Measurements from ENCODE around the gene STMN1. TPM values are rescaled to one million over a fixed set of nuclear protein-coding genes. Genes with fewer than 3 reads are reported as not detected.

Gene STMN1
- total and polyA plus RNA-seq, 9 of the 15 experiments (the other 6 are each of a cell fraction or from before 2014, with no cell fraction given) = 269 to 2,153 (median 595) TPM

GRCh38 chr1:25914074-25914995 is 8.1 kb upstream of the STMN1 start:
- no peaks in the 10 kb centered on the region for H3K9me1 ChIP-seq (ENCODE audit: control insufficient read depth, insufficient read depth, low read length)
- ChIA-PET POLR2A (interaction anchor here (0.6 to 1.8 kb wide), 11 partner anchors 9 to 206 kb away, joined by 3 to 7 read pairs (median 3); no protein-coding TSS in a partner anchor), CTCF (ENCODE audit: low intra/inter-chr PET ratio) (no interaction called here)
- ATAC-seq (no peak), FAIRE-seq (no peak), DNase-seq (ENCODE audit: extremely low read depth in 1 of 4, low spot score in 3 of 4) (peak in 1 of 4 experiments; percentile 4)
- H3K27ac ChIP-seq (ENCODE audit: extremely low read depth, low read depth, low read length) = no peak overlapping the region
- no peaks in the 10 kb centered on the region for H3K9me3 ChIP-seq (replicated peaks; ENCODE audit: control insufficient read depth, insufficient read depth, low read depth, low read length)
- peak overlapping the region; percentile 49 for H2AFZ ChIP-seq (ENCODE audit: low read depth, low read length)
- H3K36me3 ChIP-seq (ENCODE audit: control insufficient read depth, insufficient read depth, low read length) = no peaks in the 10 kb centered on the region
- H3K4me2 ChIP-seq (ENCODE audit: insufficient read depth, low read length) = no peak overlapping the region
- peaks cover 6 to 14% of the 10 kb centered on the region in 2 experiments; a peak in 4 of 5 replicates for H3K4me1 ChIP-seq (replicated peaks in 1 of 2; ENCODE audit: control insufficient read depth in 2 of 2, insufficient read depth in 2 of 2, low read length in 2 of 2)
- TF ChIP-seq RAD51 (IDR thresholded peaks at IDR 0.05; ENCODE audit: borderline replicate concordance, low read depth) (0 out of 2 replicates have a peak, but pooled peaks have one; percentile 28), SPI1 (IDR thresholded peaks at IDR 0.05; ENCODE audit: borderline replicate concordance, low read depth, low read length) (peak; percentile 63), ZNF253 (CRISPR knock-in tag; conservative IDR thresholded peaks at IDR 0.05) (no peak), RBM25 (IDR thresholded peaks at IDR 0.05; ENCODE audit: low read depth, low read length, severe bottlenecking) (peak; percentile 34), ZNF384 (IDR thresholded peaks at IDR 0.05; ENCODE audit: low read depth, low read length) (no peak), TBP (optimal IDR thresholded peaks at IDR 0.05; ENCODE audit: low read depth, low read length) (peak; percentile 7), ZNF217 (CRISPR knock-in tag; IDR thresholded peaks at IDR 0.05) (no peak), HINFP (tag; conservative IDR thresholded peaks at IDR 0.05; ENCODE audit: low read depth) (no peak), ZNF717 (CRISPR knock-in tag; IDR thresholded peaks at IDR 0.05) (no peak), BHLHE40 (IDR thresholded peaks at IDR 0.05; ENCODE audit: low read length) (peak; percentile 32; the same call in 1 of the 2 replicates)
- TF ChIP-seq, protein P1, sequence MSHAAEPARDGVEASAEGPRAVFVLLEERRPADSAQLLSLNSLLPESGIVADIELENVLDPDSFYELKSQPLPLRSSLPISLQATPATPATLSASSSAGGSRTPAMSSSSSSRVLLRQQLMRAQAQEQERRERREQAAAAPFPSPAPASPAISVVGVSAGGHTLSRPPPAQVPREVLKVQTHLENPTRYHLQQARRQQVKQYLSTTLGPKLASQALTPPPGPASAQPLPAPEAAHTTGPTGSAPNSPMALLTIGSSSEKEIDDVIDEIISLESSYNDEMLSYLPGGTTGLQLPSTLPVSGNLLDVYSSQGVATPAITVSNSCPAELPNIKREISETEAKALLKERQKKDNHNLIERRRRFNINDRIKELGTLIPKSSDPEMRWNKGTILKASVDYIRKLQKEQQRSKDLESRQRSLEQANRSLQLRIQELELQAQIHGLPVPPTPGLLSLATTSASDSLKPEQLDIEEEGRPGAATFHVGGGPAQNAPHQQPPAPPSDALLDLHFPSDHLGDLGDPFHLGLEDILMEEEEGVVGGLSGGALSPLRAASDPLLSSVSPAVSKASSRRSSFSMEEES (CRISPR knock-in tag; IDR thresholded peaks at IDR 0.05) = peak; percentile 24; the same call in 1 of the 2 replicates
- TF ChIP-seq, protein P2, sequence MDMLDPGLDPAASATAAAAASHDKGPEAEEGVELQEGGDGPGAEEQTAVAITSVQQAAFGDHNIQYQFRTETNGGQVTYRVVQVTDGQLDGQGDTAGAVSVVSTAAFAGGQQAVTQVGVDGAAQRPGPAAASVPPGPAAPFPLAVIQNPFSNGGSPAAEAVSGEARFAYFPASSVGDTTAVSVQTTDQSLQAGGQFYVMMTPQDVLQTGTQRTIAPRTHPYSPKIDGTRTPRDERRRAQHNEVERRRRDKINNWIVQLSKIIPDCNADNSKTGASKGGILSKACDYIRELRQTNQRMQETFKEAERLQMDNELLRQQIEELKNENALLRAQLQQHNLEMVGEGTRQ (CRISPR knock-in tag; IDR thresholded peaks at IDR 0.05) = peak; percentile 58
- TF ChIP-seq, protein P3, sequence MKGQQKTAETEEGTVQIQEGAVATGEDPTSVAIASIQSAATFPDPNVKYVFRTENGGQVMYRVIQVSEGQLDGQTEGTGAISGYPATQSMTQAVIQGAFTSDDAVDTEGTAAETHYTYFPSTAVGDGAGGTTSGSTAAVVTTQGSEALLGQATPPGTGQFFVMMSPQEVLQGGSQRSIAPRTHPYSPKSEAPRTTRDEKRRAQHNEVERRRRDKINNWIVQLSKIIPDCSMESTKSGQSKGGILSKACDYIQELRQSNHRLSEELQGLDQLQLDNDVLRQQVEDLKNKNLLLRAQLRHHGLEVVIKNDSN (CRISPR knock-in tag; IDR thresholded peaks at IDR 0.05) = peak; percentile 56
- H3K9ac ChIP-seq (ENCODE audit: insufficient read depth in 1 of 2, low read depth in 2 of 2, low read length in 2 of 2) = 0 out of 4 replicates have a peak overlapping the region, but pooled peaks of 1 of the 2 experiments have one; percentile 10
- H4K20me1 ChIP-seq (replicated peaks; ENCODE audit: control insufficient read depth, insufficient read depth, low read length) = no peaks in the 10 kb centered on the region
- 57% methylated on average over 3 of the region's 3 CpGs for WGBS (ENCODE audit: insufficient coverage, low coverage, missing lambda C conversion rate)
- H3K27me3 ChIP-seq (ENCODE audit: control insufficient read depth in 2 of 2, insufficient read depth in 2 of 2, low read length in 2 of 2) = no peaks in the 10 kb centered on the region
- no TSS peak for BruUV-seq (replicated peaks)
- no peaks in the 10 kb centered on the region for H3K79me2 ChIP-seq (ENCODE audit: control insufficient read depth, insufficient read depth, low read length)
- H3K4me3 ChIP-seq = no peak overlapping the region
- in situ Hi-C loops (cut with MboI) (no loop called here), intact Hi-C loops (cut with micrococcal nuclease) (no loop called here)
